ENCODE measurements around the gene MLKL.
"Not testable (repeated sequence)": the region's sequence is repeated elsewhere in the genome, so short reads cannot be mapped to it uniquely, and the experiment has no call there.

MLKL gene

DNA sequence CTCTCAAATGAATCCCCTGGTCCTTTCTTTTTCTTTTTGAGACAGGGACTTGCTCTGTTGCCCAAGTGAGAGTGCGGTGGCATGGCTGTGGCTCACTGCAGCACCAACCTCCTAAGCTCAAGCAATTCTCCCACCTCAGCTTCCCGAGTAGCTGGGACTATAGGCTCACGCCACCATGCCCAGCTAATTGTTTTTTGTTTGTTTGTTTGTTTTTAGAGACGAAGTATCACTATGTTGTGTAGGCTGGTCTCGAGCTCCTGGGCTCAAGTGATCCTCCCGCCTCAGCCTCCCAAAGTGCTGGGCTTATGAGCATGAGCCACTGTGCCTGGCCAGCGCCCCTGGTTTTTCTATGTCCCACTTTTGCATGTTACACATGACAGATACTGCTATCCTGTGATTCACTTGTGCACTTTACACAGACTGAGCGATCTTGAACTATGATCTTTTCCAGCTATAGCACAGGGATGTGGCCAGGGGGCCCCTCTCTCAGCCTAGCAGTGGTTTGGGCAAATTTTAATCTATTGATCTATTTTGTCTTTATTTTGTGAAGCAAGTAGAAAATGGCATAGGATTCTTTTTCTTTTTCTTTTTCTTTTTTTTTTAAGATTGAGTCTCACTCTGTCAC is 31.3 kb upstream of the MLKL start:
- no peak for DNase-seq

DNA sequence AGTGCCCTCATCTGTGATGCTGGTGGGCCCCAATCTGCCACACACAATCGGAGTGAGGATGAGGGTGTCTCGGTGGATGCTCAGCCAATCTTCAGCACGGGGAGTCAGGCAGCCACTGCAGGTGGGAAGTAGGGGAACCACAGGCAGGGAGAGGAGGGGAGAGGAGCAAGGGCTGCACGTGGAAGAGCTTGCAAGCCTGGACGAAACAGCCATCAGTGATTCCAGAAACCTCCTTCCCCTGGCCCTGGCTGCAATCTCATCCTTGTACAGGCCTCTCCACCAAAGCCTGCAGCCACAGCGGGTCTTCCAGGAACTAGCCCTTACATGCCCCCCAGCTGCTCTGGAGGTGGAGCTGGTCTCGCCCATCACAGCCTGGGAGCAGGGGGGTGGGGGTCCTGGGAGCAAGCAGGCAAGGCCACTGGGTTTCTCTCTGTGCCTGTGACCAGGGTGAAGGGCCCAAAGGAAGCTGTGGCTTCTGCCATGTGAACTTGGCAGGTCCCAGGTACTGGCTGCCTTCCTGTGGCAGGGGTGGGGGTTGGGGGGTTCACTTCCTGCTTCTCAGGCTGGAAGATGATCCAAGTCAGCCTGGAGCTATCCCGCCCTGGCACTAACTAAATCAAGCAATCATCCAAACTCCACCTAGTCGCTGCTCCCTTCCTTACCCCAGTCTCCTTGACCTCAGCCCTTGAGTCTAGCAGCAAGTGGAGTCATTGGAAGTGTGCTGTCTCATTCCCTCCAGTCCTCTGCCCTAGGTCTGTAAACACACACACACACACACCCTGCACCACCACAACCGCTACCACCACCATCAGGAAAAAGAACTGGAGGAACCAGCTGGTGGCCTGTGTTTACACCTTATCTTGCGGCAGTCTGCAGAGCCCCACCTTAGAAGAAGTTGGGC is 29.4 kb upstream of the MLKL start:
- DNase-seq = no peak

DNA sequence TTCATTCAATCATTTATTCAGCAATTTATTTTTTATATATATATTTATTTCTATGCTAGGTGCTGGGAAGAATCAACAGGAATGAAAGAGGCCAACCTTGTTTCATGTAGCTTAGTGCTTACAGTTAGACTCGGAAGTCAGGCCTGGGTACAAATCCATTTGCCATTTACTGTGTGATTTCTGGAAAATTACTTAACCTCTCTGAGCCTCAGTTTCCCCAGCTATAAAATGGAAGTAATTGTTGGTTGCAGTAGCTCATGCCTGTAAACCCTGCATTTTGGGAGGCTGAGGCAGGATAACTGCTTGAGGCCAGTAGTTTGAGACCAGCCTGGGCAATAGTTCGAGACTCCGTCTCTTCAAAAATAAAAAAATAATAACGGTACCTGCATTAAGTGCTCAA is 27.2 kb upstream of the MLKL start:
- DNase-seq = no peak

DNA sequence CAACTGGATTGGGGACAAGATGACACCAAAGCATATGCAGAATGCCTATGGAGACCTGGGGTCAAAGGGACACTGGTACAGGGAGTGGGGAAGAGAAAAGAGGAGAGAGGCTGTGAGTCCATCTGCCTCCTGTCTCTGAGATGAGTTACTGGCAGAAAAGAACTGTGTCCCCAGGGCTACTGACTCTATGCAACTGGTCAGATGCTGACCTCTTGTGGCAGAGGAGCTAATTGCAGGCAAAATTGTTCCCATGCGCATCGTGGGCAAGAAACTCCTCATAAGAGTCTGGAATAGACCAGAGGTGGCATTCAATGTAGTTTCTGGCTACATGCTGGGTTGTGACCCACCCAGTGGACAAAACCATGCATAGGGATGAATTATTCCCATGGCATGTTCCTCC is 26.1 kb upstream of the MLKL start:
- DNase-seq = no peak

- no peak for DNase-seq
Measured at GRCh38 chr16:74725651-74726455, 25.2 kb upstream of the MLKL start.

DNA sequence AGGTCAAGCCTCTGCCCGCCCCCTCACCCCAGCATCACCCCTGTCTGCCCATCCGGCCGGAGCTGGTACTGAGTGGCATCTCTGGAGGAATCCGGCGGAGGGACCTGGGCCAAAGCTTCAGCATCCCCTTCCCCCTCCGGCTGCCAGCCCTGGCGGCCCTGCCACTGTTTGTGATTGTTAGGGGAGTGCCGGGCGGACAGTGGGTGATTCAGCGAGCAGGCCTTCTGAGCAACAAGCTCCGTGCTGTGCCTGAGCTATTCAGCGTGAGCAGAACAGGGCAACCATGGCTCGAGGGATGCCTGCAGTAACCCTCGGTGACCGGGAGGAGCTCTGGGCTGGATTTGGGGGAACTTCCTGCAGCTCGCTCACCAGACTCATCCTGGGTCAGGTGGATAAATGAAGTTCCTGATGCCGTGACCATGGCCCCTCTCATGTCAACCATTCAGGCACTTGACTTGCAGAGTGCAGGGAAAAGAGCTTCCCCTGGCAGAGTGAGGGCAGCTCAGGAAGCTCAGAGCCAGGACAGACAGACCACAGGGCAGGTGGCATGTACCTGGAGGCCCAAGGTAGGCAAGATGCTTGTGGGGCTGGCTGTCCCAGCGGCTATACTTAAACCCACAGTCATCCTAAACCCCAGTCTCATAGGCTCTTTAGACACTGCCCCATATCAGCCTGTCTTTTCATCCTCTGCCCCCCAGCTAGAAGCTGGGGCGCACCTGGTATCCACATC is 24.3 kb upstream of the MLKL start:
- no peak for DNase-seq

DNA sequence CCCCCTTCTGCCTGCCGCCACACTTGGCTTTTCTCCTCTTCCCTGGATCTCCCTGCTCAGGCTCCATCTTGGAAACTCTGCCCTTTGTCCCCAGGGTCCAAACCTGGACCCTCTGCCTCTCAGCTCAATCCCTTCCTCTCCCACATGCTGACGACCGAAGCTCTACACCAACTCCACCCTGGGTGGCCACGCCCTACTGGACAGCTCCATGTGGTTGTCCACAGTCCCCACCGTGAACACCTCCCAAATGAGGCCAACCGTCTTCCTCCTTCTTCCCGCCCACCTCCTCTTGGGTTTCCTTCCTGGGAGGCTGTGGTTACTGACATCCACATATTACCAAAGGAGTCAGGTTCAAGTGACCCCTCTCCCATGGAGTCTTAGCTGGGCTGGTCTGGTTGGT is 22.6 kb upstream of the MLKL start:
- no peak for DNase-seq

- not testable (repeated sequence) for DNase-seq
Measured at GRCh38 chr16:74722156-74722555, 21.5 kb upstream of the MLKL start.

- no peak for DNase-seq
Measured at GRCh38 chr16:74721716-74722115, 21.1 kb upstream of the MLKL start.

GRCh38 chr16:74720579-74720978 is 19.9 kb upstream of the MLKL start:
- DNase-seq = no peak

DNA sequence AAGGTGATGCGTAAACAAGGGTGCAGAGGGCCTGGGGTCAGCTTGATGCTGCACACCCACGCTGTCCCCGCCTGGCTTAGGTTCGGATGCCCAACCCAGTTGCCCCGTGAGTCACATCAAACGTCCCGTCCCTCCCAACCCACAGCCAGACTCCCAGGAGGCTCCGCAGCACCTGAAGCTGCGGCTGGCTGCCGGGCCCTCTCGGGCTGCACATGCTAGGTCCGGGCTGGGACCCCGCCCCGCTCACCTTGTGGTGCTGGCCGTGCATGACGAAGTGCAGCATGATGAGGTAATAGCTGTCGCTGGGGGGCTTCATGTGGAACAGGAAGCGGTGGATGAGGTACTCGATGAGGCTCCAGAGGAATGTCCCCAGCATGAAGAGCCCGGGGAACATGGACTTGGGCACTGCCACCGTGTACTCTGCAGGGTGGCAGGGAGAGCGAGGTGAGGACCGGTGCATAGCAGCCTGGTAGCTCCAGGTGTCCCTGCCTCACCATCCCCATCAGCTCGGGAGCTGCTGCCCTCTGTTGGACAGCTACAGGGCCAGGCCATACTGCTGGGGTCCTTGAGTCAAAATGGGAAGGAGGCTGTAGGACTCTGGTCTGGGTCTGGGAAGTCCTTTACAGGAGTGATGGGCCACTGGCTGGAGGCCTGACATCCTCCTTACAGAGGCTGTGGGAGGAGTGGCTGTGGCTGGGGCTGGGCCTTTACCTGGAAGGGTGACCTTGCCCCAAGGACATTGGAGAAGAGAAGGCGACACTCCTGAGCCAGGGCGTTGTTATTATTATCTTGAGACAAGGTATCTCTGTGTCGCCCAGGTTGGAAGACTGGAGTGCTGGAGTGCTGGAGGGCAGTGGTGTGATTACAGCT is 18.3 kb upstream of the MLKL start:
- no peak for DNase-seq

- no peak for DNase-seq
Measured at GRCh38 chr16:74718140-74718539, 17.5 kb upstream of the MLKL start.

- no peak for DNase-seq
Measured at GRCh38 chr16:74717367-74717766, 16.7 kb upstream of the MLKL start.

DNA sequence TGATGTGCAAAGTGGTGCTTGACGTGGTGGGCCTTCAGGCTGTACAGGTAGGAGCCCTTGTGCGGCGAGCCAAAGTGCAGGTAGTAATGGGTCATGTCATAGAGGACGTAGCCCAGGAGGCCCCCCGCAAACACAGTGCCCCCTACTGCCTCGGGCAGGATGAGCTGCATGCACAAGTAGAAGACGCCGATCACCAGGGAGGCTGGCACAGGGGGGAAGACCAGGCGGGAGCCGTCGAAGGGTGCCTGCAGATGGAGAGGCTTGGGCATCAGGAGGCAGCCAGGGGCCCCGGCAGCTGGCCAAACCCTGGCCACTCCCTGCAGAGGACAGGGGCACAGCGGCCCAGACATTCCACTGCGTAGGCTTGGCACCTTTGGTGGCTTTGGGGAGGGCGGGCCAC is 15.7 kb upstream of the MLKL start:
- no peak for DNase-seq

GRCh38 chr16:74713876-74714275 is 13.2 kb upstream of the MLKL start:
- DNase-seq = no peak

- no peak for DNase-seq
Measured at GRCh38 chr16:74713325-74713724, 12.7 kb upstream of the MLKL start.

DNA sequence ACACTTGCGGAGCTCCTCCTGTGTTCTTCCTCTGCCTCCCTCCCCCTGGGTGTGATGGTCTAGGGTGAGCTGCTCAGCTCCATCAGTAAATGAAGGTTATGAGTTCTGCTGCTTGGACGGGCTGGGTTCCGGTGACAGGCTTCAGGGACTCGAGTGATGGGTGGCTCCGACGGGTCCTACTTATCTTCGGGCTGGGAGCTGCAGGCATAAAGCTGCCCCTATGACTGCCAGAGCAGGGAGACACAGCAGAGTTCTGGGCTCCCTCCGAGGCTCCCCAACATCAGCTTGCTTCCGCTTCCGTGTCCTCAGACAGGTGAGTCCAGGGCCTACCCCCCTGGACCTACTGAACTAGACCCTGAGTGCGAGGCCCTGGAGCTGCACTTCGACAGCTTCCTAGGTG is 11.3 kb upstream of the MLKL start:
- no peak for DNase-seq

DNA sequence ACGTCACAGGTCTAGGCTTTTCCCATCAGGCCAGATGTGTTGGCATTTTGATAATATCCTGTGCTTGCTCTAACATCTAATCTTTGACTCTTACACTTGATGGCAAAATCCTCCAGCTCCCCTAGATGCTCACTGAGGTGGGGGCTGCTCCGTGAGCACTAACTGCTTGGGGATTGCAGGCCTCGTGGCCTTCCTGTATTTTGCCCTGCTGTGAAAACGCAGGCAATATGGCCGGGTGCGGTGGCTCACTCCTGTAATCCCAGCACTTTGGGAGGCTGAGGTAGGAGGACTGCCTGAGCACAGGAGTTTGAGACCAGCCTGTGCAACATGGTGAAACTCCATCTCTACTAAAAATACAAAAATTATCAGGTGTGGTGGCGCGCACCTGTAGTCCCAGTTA is 9.7 kb upstream of the MLKL start:
- no peak for DNase-seq

DNA sequence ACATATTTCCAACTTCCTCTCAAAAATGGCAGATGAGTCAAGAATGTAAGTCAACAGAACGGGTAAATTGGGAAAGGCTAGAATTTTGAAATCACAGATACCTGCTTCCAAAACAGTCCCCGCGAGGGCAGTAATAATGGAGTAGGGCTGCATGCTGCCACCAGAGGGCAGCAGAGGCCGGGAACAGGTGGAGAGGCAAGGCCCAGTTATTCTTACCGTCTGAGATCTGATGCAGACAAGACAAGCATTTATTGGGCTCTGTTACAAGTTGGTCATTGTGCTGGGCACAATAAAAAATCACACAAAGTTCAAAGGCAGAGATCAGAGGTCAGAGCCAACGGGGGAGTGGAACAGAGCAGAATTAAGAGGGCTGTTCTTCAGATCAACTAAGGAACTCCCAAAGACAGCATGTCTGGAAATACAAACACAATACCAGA is 8.8 kb upstream of the MLKL start:
- peak; percentile 57 to 81 (median 60) for DNase-seq

DNA sequence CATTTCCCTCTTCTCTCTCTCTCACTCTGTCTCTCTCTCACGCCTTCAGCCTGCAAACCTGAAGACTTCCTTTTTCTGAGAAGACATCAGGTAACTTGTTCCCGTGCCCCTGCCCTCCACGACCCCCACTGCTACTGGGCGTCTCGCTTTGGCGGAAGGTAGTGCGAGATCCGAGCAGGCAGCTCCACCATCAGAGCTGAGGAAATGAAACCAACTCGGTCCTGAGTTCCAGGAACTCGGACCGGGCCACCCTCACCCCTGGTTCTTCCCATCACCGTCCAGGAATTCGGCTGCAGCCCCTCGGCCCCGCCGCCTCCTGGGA is 585 bp downstream of the MLKL start:
- peak in 2 of 3 experiments; percentile 24 to 32 for DNase-seq

DNA sequence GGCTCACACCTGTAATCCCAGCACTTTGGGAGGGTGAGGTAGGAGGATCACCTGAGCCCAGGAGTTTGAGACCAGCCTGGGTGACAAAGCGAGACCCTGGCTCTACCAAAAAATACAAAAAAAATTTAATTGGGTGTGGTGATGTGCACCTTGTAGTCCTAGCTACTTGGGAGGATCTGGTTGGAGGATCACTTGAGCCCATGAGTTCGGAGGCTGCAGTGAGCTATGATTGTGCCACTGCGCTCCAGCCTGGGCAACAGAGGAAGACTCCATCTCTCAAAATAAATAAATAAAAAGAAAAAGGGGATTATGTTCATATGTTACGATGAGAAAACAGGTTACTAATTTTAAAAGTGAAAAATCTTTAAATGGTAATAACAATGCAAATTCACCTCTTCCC is 996 bp downstream of the MLKL start:
- DNase-seq = no peak

DNA sequence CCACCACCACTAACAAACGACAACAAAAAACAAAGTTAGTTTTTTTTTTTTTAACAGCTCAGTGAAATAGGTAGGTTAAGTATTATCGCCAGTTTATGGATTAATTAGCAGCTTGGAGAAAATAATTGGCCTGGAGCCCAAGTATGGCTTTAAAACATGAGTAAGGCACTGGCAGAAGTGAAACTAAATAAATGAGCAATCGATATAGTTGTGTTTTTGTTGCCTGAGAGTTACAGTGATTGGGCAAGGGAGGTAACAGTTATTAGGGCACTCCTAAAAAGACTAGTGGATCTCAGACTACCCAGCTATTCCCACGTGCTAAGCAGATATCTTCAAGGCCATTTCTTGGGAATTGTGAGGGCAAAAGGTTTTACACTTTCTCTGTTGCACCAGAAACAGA is 2.4 kb downstream of the MLKL start:
- DNase-seq = no peak
